T1000 (cell line): Measurements from ENCODE around the gene PSAPL1.
"Not testable (repeated sequence)": the region's sequence is repeated elsewhere in the genome, so short reads cannot be mapped to it uniquely, and the experiment has no call there.

ENCODE experiments used
- DNase-seq: peaks from one replicate; lab custom pipeline; 2025; ENCODE audit warnings: mixed read lengths; lab: John Stamatoyannopoulos, UW

PSAPL1 gene

DNA sequence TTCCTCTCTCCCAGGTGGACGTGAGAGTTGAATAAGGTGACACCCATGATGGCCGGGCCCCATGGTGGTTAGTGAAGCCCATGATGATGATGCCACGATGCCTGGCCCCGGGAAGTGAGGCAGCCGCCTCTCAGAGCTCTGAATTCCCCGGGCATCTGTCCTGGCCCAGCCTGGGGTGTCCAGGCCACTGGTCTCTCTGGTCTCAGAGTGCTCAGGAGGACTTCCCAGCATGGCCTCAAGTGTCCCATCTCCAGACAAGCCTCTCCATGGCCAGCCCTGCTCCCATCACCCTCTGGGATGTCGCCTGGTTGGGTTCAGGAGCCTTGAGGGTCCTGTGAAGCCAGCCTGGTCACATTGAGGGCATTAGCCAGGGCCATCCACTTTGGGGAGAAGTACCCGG is 24.7 kb upstream of the PSAPL1 start:
- DNase-seq = no peak

DNA sequence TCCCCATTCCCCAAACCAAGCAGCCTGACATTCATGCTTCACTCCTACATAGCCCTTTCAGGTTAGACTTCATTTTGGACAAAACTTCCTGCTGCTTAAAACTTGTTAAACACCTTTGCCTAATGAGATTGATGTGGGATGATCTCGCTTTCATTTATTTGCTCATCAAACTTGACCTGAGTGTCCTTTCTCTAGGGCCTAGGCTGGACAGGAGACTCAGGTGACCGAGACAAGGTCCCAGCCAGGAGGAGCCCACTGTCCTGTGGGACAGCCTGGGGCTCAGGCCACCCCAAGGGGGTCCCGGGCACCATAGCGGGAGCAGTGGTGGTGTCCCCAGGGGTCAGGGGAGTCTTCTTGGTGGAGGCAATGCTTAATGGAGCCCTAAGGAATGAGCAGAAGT is 23.7 kb upstream of the PSAPL1 start:
- DNase-seq = no peak

DNA sequence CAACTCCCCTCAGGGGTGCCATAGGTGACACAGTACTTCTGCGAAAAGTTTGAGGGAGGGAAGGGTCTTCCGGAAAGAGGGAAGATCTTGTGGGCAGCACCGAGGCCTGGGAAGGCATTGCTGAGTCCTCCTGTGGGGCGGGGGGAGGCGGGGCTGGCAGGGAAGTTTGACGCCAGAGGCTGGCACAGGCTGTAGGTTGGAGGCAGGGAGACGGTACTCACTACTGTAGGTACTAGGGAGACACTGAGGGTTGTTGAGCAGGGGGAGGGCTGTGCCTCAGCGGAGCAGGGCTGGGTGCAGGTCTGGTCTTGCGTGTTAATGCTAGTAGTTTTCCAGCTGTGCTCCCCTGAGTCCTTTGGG is 23.3 kb upstream of the PSAPL1 start:
- DNase-seq = no peak

DNA sequence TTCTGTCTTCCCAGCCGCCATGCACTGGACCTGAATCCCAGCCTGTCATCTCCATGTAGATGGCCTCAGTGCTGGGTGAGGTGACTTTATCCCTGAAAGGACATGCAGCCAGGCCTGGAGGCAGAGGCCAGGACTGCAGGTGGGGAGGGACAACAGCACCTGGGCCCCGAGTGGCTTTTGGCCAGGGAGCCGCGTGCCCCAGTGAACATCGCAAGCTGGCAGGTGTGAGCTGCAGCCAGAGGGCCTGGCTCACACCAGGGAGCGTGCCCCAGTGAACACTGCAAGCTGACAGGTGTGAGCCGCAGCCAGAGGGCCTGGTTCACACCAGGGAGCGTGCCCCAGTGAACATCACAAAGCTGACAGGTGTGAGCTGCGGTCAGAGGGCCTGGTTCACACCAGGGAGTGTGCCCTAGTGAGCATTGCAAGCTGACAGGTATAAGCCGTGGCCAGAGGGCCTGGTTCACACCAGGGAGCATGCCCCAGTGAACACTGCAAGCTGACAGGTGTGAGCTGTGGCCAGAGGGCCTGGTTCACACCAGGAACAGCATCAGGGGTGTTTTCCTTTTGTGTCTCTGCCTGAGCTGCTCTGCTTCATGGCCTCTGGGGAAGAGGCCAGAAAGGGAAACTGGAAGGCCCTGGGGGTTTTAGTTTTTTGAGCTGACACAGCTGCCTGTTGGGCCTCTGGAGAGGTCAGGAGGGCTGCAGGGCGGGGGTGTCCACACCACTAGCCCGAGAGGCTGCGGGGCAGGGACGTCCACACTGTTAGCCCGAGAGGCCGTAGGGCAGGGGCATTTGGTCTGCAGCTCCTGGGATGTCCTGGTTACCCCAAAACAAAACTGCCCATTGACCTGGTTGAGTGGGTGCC is 22.7 kb upstream of the PSAPL1 start:
- DNase-seq = no peak

GRCh38 chr4:7452802-7453201 is 18.1 kb upstream of the PSAPL1 start:
- not testable (repeated sequence) for DNase-seq

GRCh38 chr4:7451800-7452199 is 17.1 kb upstream of the PSAPL1 start:
- DNase-seq = no peak

DNA sequence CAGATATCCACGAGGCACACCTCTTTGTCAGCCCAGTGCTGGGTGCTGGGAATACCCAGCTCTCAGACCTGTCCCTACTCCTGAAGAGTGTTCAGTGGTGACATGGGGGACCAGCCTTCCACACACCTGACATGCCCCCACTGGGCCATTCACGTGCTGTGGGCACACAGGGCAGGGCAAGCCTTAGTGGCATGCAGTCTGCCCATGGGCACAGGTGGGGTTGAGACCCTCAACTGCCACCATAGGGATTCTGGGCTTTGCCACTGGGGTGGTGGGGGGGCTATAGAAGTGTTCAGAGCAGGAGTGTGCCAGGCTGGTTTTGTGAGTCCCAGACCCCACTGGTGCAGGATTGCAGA is 16.7 kb upstream of the PSAPL1 start:
- no peak for DNase-seq

DNA sequence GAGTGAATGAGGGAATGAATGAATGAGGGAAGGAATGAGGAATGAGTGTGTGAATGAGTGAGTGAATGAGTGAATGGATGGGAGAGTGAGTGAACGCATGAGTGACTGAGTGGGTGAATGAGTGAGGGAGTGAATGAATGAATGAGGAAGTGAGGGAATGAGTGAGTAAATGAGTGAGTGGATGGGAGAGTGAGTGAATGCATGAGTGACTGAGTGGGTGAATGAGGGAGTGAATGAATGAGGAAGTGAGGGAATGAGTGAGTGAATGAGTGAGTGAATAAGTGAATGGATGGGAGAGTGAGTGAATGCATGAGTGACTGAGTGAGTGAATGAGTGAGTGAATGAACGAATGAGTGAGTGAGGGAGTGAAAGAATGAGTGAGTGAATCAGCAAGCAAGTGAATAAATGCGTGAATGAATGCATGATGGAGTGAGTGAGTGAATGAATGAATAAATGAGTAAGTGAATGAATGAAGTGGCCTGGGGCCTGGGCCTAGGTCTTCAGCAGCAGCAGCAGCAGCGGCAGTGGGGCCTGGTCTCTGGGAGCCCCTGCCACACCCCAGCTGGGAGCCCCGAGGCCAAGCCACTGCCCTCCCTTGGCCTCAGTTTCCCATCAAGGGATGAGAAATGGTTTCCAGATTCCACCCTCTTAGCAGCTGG is 16.2 kb upstream of the PSAPL1 start:
- no peak for DNase-seq

GRCh38 chr4:7448036-7448435 is 13.3 kb upstream of the PSAPL1 start:
- DNase-seq = no peak

GRCh38 chr4:7447236-7447635 is 12.5 kb upstream of the PSAPL1 start:
- DNase-seq = no peak

GRCh38 chr4:7444731-7445130 is 10.0 kb upstream of the PSAPL1 start:
- DNase-seq = no peak

- no peak for DNase-seq
Measured at GRCh38 chr4:7444314-7444713, 9.6 kb upstream of the PSAPL1 start.

GRCh38 chr4:7442574-7443162 is 7.9 kb upstream of the PSAPL1 start:
- no peak for DNase-seq

- DNase-seq = no peak
Measured at GRCh38 chr4:7441201-7441600, 6.5 kb upstream of the PSAPL1 start.

GRCh38 chr4:7439699-7440098 is 5.0 kb upstream of the PSAPL1 start:
- DNase-seq = no peak

DNA sequence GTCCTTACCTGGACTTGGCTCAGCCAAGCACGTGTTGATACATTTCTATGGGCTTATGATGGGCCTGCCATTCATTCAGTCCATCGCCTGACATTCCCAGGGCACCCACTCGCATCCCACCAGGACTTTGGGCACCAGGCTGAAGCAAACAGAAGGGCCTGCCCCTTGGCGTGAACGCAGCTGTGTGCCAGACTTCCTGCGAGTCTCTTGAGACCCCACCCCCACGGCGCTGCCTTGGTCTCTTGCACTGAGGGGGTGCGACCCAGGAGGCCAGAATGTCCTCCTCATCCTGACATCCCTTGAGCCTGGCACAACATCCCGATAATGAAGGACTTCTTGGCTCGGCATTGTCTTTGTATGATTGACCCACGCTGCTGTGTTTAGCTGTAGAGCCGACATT is 1.5 kb upstream of the PSAPL1 start:
- no peak for DNase-seq

- DNase-seq = no peak
Measured at GRCh38 chr4:7435471-7436061, 836 bp upstream of the PSAPL1 start.

GRCh38 chr4:7434141-7434765 is 477 bp downstream of the PSAPL1 start:
- no peak for DNase-seq

GRCh38 chr4:7433376-7434140 is 1.2 kb downstream of the PSAPL1 start:
- no peak for DNase-seq

GRCh38 chr4:7432531-7433375 is 2.0 kb downstream of the PSAPL1 start:
- no peak for DNase-seq
